Measurements from ENCODE around the gene LRRC10B.

The LRRC10B gene

GRCh38 chr11:61486779-61487178, 21.8 kb upstream of the LRRC10B start:
- DNase-seq (ENCODE audit: low read depth in 3 of 3) = no peak

- no peak for DNase-seq (ENCODE audit: low read depth in 3 of 3)
Observed at GRCh38 chr11:61487342-61488025, 21.1 kb upstream of the LRRC10B start.

GRCh38 chr11:61488651-61489291, 19.8 kb upstream of the LRRC10B start:
- DNase-seq (ENCODE audit: low read depth in 3 of 3) = no peak

- no peak for DNase-seq (ENCODE audit: low read depth in 3 of 3)
Observed at GRCh38 chr11:61489833-61490721, 18.5 kb upstream of the LRRC10B start.

GRCh38 chr11:61491736-61492395, 16.7 kb upstream of the LRRC10B start:
- no peak for DNase-seq (ENCODE audit: low read depth in 3 of 3)

- no peak for DNase-seq (ENCODE audit: low read depth in 3 of 3)
Observed at GRCh38 chr11:61494381-61494961, 14.1 kb upstream of the LRRC10B start.

GRCh38 chr11:61495801-61496601, 12.5 kb upstream of the LRRC10B start:
- DNase-seq (ENCODE audit: low read depth in 3 of 3) = no peak

GRCh38 chr11:61496602-61497400, 11.7 kb upstream of the LRRC10B start:
- DNase-seq (ENCODE audit: low read depth in 3 of 3) = no peak

- DNase-seq (ENCODE audit: low read depth in 3 of 3) = no peak
Observed at GRCh38 chr11:61497473-61497872, 11.1 kb upstream of the LRRC10B start.

GRCh38 chr11:61497876-61498275, 10.7 kb upstream of the LRRC10B start:
- DNase-seq (ENCODE audit: low read depth in 3 of 3) = no peak

- no peak for DNase-seq (ENCODE audit: low read depth in 3 of 3)
Observed at GRCh38 chr11:61498767-61499341, 9.7 kb upstream of the LRRC10B start.

GRCh38 chr11:61499816-61500491, 8.6 kb upstream of the LRRC10B start:
- no peak for DNase-seq (ENCODE audit: low read depth in 3 of 3)

- DNase-seq (ENCODE audit: low read depth in 3 of 3) = no peak
Observed at GRCh38 chr11:61502522-61502921, 6.0 kb upstream of the LRRC10B start.

GRCh38 chr11:61503135-61503770, 5.3 kb upstream of the LRRC10B start:
- no peak for DNase-seq (ENCODE audit: low read depth in 3 of 3)

- DNase-seq (ENCODE audit: low read depth in 3 of 3) = no peak
Observed at GRCh38 chr11:61505106-61505505, 3.4 kb upstream of the LRRC10B start.

GRCh38 chr11:61505640-61506155, 2.9 kb upstream of the LRRC10B start:
- no peak for DNase-seq (ENCODE audit: low read depth in 3 of 3)

- DNase-seq (ENCODE audit: low read depth in 3 of 3) = no peak
Observed at GRCh38 chr11:61507012-61507768, 1.4 kb upstream of the LRRC10B start.
